ENCODE data around the gene THSD4. TPM values are rescaled to one million over a fixed set of nuclear protein-coding genes. Genes with fewer than 3 reads are reported as not detected.
"Not testable (repeated sequence)": the region's sequence is repeated elsewhere in the genome, so short reads cannot be mapped to it uniquely, and the experiment has no call there.

Gene THSD4
- total RNA-seq, 1 experiment from 2014 or later = 21.7 TPM

GRCh38 chr15:71143373-71144310, 28.4 kb downstream of the THSD4 start:
- no peak for DNase-seq (ENCODE audit: extremely low read depth, low read depth)

- DNase-seq (ENCODE audit: extremely low read depth, low read depth) = no peak
Measured at GRCh38 chr15:71145648-71146047, 30.4 kb downstream of the THSD4 start.

- DNase-seq (ENCODE audit: extremely low read depth, low read depth) = no peak
Measured at GRCh38 chr15:71146580-71146982, 31.3 kb downstream of the THSD4 start.

- no peak for DNase-seq (ENCODE audit: extremely low read depth, low read depth)
Measured at GRCh38 chr15:71148048-71148447, 32.8 kb downstream of the THSD4 start.

- DNase-seq (ENCODE audit: extremely low read depth, low read depth) = no peak
Measured at GRCh38 chr15:71149646-71150557, 34.6 kb downstream of the THSD4 start.

- DNase-seq (ENCODE audit: extremely low read depth, low read depth) = no peak
Measured at GRCh38 chr15:71151081-71151480, 35.8 kb downstream of the THSD4 start.

GRCh38 chr15:71152542-71152941, 37.3 kb downstream of the THSD4 start:
- no peak for DNase-seq (ENCODE audit: extremely low read depth, low read depth)

- DNase-seq (ENCODE audit: extremely low read depth, low read depth) = no peak
Measured at GRCh38 chr15:71153823-71154524, 38.7 kb downstream of the THSD4 start.

- DNase-seq (ENCODE audit: extremely low read depth, low read depth) = no peak
Measured at GRCh38 chr15:71154607-71155200, 39.4 kb downstream of the THSD4 start.

GRCh38 chr15:71155534-71155933, 40.3 kb downstream of the THSD4 start:
- no peak for DNase-seq (ENCODE audit: extremely low read depth, low read depth)

GRCh38 chr15:71160976-71161375, 45.7 kb downstream of the THSD4 start:
- DNase-seq (ENCODE audit: extremely low read depth, low read depth) = no peak

GRCh38 chr15:71162309-71162708, 47.0 kb downstream of the THSD4 start:
- no peak for DNase-seq (ENCODE audit: extremely low read depth, low read depth)

GRCh38 chr15:71164606-71165005, 49.3 kb downstream of the THSD4 start:
- DNase-seq (ENCODE audit: extremely low read depth, low read depth) = not testable (repeated sequence)

GRCh38 chr15:71167445-71168165, 52.3 kb downstream of the THSD4 start:
- no peak for DNase-seq (ENCODE audit: extremely low read depth, low read depth)

GRCh38 chr15:71168166-71168834, 53.0 kb downstream of the THSD4 start:
- DNase-seq (ENCODE audit: extremely low read depth, low read depth) = no peak

- no peak for DNase-seq (ENCODE audit: extremely low read depth, low read depth)
Measured at GRCh38 chr15:71170163-71170562, 54.9 kb downstream of the THSD4 start.

- DNase-seq (ENCODE audit: extremely low read depth, low read depth) = no peak
Measured at GRCh38 chr15:71171195-71171594, 55.9 kb downstream of the THSD4 start.

GRCh38 chr15:71174360-71174759, 59.1 kb downstream of the THSD4 start:
- not testable (repeated sequence) for DNase-seq (ENCODE audit: extremely low read depth, low read depth)

All from NCI-H460 (cell line).